DMS79 treated with DMSO at 0.1 percent for 48 hours (cell line): ENCODE data around the gene ATP5F1E.
A peak's percentile ranks its signal among the peaks of the same experiment; 100 is the strongest.
"Not testable (repeated sequence)": the region's sequence is repeated elsewhere in the genome, so short reads cannot be mapped to it uniquely, and the experiment has no call there.

Experiments
- DNase-seq: peaks from one replicate; lab custom pipeline; 2025; lab: John Stamatoyannopoulos, UW

Gene ATP5F1E

DNA sequence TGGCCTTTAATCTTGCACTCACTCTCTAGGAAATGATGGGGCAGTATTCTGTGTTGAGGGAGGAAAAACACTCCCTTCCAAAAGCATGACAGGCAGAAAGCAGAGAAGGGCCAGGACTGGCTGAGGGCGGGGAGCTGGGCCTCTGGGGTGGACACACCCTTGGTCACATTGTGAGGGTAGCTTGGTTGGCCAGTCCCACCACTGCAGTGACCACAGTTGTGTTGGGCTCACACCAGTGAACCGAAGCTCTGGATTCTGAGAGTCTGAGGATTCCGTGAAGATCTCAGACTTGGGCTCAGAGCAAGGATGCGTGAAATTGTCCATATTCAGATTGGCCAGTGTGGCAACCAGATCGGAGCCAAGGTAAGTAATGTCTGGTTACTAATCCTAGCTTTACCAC, 12.9 kb downstream of the ATP5F1E start, which contains the start of gene TUBB1:
TSS of gene TUBB1 (plus strand) at position 213 of the 400 bp plus-strand sequence. CDS start at position 307, 94 bp downstream.
- no peak for DNase-seq

DNA sequence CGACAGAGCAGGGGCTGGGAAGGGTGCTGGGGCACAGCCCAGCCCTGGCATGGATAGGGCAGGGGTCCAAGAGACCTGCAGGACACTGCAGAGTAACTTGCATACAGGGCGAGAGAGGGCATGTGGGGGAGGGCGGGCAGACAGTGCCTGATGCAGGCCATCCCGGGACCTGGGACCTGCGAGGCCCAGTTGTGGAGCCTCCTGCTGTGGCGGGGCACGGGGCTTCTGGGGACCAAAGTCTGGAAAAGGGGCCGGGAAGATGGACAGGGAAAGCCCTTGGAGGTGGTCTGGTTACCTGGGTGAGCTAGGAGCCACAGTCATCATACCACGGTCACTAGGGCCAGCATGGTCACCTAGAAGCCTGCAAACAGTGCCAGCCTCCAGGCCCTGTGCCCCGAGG, 13.3 kb downstream of the ATP5F1E start:
- no peak for DNase-seq

DNA sequence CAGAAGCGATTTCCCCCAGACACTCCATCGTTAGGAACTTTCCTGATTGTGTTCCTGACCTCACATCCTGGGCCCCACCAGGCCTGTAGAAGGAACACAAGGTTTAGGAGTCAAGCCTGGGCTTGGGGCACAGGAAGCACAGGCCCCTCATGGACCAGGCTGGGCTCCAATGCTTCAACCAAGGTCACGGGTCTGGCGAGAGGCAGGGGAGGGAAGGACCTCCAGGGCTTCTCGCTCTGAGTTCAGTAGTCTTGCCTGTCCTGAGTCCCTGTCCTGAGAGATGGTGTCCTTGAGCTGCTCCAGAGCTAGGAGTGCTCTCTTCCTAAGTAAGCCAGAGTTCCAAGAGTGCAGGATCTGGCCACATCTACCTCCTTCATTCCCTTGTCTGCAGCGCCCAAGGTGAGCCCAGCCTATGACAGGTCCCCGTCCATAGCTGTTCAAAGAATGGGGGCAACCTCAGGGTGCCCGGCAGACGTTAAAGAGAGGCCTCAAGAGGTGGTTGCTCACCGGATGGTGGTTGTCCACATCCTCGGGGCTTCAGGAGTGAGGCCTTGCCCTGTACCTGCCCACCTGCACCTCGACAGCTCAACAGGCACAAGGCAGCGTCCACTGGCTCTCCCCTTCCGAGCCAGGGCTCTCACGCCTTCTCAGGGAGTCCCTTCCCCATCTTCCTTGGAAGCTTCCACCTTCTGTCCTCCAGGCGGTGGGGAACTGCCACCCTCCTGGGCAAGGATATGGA, 14.5 kb downstream of the ATP5F1E start:
- no peak for DNase-seq

DNA sequence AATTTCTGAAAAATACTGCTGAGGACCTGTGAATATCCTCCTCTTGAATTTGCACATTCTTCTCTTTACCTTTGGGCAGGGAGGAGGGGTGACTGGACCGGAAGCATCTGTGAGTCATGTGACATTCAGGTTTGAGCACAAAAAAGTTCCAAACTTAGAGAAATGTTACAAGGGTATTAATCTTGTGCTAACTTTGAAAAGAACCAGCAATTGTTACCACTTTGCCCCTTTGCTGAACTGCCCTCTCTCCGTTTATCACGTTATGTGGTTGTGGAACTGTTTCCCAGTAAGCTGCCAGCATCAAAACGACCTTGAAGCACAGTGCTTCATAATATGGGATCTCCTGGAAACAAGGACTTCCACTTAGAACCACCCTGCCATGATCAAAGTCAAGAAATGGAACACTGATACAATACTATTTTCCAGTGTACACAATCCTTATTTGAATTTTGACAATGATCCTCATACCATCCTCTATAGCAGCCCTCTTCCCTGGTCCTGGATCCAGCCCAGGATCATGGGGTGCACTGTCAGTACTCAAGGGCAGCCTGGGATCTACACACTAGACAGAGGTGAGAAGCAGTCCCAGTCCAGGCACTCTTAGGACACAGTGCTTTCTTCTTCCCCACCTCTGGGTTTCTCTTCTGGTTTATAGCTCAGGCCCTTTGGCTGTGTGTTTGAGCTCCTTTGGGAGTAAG, 15.2 kb downstream of the ATP5F1E start:
- DNase-seq: no peak

DNA sequence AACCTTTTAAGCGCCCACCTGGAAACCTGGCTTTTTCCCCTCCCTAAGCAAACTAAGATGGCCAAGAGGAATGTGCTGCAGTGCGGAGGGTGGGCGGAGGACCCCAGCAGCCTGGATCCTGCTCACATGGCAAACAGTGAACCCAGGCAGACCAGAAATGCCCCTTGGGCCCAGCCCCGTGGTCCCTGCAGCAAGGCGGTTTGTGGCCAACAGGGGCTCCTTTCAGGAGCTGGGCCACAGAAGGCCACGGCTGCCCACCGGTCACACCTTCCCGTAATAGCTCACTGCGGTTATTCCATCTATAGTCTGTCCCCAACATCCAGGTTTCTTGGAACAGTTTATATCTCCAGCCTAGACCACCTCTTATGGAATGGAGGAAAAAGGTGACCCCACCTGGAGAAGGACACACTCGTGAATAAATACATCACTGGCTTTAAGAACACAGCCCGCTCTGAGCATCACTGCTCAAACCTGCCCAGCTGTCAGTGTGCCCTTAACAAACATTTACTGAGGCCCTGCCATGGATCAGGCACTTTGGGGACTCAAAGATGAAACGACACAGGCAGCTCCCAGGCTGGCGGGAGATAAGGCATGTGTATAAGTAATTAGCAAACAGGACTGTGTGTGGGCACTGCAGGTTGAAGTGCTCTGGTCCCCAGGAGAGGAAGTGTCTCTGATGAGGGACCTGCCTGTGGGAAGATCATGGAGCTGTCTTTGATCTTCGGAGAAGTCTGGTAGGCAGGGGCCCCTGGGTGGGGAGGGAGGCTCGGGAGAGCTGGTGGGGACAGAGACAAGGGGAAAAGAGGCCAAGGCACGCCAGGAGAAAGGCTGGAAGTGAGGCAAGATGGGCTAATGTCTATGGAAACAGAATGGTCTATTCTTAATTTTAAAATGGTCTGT, 16.1 kb downstream of the ATP5F1E start:
- no peak for DNase-seq

DNA sequence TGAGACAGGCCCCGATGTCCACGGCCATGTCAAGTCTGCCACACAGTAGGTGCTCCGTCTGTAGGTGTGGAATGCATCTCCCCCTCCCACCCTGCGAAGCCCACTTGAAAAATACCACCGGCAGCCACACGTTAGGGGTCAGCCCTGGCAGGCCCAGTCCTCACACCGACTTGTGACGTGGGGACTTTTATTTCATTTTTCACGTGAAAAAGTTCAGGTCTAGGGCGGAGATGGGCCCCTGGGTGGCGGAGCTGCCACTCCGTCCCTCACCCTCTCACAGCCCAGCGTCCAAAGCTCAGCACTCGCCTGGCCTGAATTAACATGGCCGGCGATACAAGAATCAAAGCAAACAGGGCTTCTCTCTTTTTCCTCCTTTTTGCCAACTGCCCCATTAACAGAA, 16.7 kb downstream of the ATP5F1E start:
- DNase-seq: no peak

DNA sequence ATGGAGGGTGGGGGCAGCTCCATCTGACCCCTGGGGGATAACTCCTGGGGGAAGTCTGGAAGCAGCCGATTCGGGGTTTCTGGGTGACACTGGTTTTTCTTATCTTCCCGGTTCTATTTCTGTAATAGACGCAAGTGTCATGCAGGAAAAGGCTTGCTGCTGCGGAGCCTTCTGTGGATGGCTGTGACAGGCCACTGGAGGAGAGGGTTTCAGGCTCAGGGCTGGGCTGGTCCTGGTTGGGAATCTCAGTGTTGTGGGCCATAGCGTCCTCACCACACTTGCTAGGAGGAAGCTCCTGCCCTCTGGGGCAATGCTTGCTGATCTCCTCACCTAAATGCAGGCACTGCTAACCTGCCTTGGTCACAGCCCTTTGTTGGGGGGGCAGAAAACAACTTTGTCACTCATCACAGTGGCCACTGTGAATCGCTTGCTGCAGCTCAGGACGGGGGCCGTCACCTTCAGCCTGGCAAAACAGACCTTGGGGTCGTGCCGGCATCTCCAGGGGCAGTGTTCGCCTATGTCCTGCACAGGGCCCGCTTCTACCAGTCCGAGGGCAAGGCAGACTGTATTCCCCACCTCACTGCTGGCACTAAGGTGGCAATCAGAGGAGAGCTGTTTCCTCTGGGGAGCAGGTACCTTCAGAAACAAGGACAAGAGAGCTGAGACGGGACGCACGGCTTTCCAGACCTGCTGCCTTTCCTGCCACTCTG, 17.3 kb downstream of the ATP5F1E start:
- DNase-seq: no peak

DNA sequence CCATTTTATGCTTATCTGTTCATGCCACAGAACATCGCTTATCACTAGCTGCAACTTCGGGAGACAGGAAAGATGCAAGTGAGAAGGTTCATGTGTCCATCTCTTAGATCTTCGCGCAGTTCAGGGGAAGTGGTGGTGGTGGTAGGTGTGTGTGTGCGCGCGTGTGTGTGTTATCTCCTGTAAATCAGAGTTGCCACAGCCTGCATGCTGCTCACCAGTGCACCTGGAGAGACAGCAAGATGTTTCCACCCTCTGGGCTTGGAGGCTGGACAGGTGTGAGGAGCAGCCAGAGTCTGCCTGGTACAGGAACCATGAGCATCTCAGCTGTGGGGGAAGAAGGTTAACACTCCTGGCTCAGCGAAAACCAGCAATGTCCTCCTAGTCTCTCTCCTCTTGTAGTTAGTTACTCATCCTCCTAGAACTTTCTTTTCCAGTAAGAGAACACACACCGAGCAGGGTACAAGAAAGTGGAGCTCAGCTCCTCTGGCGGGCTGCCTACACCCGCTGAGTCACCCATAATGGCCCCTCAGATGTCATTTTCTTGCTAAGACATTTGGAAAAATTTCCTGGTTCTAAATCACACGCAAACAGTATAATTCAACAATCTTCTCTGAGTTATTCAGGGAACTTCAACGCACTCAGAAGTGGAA, 18.1 kb downstream of the ATP5F1E start:
- no peak for DNase-seq

DNA sequence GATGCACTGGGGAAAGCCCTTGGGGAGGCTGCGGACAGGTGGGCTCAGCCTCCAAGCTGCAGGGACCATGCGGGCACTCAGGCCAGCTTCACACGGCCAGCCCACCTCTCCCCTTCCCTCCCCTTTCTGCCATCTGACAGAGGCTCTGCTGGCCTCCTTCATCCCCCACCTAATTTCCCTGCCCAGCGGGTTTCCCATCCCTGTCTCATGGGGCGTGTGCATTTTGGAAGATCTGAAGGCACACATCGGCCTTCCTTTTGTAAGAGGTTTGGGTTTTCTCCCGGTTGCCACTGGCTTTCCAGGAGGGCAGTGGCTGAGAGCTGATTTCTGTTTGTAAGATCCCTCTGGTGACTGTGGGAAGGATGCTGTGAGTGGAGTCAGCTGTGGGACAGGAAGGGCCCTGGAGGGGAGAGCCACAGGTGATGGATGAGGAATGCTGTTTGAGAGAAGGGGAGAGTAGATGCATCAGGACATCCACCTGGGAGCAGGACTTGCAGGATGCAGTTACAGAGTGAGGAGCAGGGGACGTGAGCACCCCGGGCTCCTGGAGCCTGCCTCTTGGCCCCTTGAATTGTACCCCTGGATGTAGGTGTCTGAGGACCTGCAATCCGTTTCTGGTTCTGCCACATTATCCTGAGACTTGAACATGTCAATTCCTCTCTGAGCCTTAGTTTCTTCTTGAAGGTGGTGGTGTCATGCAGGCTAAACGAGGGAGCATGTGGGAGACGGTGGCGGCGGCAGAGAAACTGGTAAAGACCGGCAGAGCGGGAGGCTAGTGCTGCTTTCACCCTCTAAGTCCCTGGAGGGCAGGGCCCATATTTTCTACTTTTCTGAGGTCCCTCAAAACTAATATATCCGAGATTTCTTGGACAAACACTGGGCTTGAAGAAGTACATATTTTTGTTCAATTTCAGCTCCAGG, 18.8 kb downstream of the ATP5F1E start:
- DNase-seq: no peak

DNA sequence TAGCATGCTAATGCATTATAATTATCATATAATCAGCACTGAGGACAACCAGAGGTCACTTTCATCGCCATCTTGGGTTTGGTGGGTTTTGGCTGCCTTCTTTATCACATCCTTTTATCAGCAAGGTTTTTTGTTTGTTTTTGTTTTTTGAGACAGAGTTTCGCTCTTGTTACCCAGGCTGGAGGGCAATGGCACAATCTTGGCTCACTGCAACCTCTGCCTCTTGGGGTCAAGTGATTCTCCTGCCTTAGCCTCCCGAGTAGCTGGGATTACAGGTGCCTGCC, 20.3 kb downstream of the ATP5F1E start:
- not testable (repeated sequence) for DNase-seq

DNA sequence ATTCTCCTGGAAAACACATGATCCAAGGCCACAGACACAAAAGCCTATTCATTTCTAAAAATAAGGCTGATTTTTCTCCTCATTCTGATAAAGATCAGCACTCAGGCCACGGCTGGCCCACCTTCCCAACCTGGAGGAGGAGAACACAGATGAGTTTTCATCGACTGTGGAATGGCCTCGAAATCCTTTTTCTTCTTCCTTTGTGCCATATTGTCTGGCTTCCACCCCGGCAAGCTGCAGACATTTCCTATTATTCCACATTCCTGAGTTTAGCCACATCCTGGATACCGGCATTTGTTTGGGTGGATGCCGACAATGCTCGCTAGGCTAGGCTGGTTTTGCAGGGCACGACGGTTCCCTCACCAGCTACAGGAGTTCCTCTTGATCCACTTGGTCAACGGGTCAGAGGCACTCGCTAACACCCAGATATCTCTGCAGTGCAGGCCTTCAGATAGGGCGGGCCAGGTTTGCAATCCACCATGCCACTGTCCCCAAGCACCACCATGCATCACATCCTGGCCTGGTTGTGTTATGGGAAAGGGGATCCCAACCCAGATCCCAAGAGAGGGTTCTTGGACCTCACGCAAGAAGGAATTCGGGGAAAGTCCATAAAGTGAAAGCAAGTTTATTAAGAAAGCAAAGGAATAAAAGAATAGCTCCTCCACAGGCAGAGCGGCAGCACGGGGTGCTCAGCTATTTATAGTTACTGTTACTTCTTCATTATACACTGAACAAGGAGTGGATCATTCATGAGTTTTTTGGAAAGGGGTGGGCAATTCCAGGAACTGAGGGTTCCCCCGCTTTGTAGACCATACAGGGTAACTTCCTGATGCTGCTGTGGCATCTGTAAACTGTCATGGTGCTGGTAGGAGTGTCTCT, 20.9 kb downstream of the ATP5F1E start:
- no peak for DNase-seq

DNA sequence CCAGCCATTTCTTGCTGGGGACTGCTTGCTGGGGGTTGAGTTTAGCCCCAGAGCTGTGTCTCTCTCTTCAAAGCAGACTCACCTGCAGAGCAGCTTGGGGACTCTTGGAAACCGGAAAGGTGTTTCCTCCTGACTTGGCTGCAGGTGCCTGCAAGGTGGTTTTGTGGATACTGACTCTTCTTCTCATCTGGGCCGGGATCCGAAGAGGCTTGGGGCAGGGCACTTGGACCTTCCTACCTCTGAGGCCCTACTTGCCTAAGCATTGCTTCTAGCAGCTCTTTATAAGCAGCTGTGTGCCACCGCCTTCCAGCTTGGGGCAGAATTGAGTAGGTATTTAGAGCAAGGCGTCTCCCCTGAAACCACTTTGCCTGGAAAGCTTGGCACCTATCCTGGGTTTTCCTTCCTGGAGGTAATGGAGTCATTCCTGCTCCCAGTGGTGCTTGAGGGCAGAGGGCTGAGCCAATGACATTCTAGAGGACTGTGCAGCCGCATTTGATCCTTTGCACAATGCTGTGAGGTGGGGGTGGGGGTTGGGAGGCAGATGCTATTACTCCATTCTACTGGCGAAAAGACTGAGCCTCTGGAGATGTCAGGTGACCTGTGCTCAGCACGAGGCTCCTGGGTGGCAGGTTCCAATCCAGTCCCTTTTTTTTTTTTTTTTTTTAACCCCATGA, 21.7 kb downstream of the ATP5F1E start:
- peak; percentile 11 for DNase-seq

DNA sequence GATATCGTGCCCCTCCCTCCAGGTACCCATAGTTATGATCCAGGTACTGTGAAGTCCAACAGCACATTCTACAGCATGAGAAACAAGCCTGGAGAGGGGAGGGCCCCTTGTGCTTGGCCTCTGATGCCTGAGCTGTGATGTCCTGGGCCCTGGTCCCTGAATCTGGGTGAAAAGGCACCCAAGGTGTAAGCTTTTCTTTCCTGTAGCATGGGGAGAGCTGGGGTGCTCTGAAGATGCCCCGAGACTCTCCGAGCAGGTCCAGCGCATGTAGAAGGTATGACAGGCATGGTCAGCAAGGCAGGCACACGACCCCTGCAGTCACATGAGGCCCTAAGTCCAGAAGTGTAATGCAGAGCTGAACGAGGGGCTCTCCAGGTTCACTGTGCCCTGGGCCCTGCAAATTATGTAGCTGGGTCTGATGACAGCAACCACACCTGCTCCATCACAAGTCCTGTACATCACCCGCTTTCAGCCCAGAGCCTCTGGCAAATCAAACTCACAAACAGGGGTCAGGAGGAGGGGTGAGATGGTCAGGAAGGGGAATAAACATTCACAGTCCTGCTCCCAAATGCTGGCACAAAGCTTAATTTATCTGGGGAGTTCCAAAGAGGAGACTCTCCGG, 23.3 kb downstream of the ATP5F1E start:
- DNase-seq: no peak

DNA sequence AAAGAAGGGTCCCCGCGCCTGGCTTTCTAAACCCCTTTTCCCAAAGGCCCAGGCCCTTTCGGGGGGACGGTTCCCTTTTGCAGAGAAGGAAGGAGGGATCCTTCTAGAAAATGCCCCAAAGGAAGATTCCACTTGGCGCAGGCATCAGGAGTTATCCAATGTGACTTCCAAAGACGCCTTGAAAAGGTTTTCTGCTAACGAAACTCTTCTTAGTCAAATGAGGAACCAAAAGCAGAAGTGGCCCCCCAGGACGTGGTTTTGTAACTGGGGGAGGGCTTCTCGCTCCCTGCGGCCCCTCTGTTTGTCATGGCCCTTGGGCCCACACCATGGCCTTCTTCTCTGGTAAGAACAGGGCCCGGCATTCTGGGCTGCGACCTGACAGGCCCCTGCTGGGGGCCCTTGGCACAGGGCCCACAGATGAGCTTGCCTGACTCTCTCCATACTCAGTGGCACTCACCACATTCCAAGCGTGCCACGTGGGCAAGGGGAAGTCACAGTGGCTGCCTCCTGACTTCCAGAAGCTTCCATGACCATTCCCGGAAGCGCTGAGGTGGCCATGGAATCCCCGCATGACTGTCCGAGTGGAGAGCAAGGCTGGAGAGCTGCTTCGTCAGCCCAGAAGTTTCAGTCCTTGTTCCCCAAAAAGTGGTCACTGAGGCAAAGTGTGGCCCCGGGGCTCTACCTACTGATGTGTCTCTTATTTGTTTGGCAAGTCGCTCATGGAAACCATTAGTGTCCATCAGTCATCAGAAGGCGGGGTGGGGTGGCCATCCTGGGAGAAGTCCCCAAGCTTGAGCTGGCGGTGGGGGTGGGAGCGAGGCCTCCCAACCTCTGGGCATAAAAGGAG, 24.2 kb downstream of the ATP5F1E start:
- no peak for DNase-seq

DNA sequence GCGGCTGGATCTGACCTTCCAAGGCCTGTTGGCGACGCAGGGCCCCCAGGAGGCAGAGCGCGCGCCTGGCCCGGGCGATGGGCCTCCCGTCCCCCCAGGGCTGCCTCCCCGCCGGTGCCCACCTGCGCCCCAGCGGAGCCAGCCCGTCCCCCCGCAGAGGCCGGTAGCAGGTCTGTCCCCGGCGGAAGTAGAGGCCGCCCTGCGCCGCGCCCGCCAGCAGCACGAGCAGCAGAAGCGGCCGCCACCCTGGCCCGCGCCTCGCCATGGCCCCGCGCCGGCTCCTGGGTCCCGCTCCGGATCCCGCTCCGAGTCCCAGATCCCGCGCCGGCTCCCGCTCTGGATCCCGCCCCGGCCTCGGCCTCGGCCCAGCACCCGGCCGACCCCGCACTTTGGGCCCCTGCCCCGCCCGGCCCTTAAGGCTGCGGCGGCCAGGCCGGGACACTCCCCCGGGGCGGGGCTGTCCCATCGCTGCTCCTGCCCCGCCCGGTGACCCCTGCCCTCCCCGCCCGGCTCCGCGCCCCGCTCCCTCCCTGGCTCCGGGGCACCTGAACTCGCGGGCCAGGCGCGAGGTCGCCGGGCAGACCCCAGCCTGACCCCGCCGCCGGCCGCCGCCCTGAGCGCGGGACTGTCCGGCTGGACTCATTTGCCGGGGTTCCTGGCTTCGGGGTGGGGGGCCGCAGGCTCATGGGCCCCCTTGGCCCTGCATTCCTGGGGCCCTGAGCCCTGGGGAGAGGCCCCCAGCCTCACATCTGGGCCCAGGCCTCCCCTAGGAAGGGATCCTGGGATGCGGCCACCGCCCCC, 25.1 kb downstream of the ATP5F1E start, which contains the start of gene CTSZ:
TSS of gene CTSZ (minus strand) at position 391 of the 801 bp plus-strand sequence. CDS start at position 265, 126 bp downstream.
- DNase-seq: no peak

DNA sequence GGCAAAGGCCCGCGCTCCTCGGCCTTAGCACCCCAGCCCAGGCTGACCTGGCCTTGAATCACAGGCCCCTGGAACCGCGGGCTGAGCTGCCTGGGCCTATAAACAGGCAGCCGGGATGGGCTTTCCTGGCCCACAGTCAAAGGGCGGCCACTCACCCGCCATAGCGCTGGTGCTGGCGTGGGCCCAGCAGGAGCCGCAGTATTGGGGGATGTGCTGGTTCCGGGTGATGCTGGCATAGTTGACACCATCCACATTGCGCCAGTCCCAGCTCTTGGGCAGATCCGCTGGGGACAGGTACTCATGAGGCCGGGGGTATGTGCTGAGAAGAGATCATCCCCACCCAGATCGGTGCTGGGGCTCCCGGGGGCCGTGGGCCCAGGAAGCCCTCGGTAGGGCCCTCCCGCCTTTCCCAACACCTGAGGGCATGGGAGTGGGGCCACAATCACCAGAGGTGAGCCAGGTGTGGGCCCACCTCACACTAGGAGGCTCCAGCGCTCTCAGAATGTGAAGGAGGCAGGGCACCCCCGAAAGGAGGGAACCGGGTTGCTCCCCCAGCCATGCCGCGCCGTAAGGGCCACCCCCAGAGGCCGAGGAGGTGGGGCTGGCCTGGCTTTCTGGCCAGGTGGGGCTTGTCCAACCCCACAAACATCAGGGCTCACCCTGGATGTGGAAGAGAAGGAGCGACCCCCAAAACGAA, 25.8 kb downstream of the ATP5F1E start:
- no peak for DNase-seq
